Osteocyte (in vitro differentiated cells): ENCODE results near the gene MYCL. TPM values are rescaled to one million over a fixed set of nuclear protein-coding genes. Genes with fewer than 3 reads are reported as not detected.

ENCODE experiments used
- DNase-seq: peaks from one replicate; pipeline ENCODE4 v3.0.0; 2021; ENCODE audit warnings: mixed read lengths; ENCODE audit not compliant: unreplicated experiment; ENCODE audit errors: extremely low spot score
- H3K27ac Mint-ChIP-seq: one replicate; pipeline ENCODE4 v1.8.0; 2021; ENCODE audit warnings: mild to moderate bottlenecking, mixed read lengths; ENCODE audit not compliant: unreplicated experiment
- H3K27me3 Mint-ChIP-seq: one replicate; pipeline ENCODE4 v1.8.0; 2021; ENCODE audit warnings: mixed read lengths; ENCODE audit not compliant: unreplicated experiment
- H3K36me3 Mint-ChIP-seq: one replicate; pipeline ENCODE4 v1.8.0; 2021; ENCODE audit warnings: mixed read lengths; ENCODE audit not compliant: unreplicated experiment
- H3K4me1 Mint-ChIP-seq: one replicate; pipeline ENCODE4 v1.8.0; 2021; ENCODE audit warnings: mixed read lengths; ENCODE audit not compliant: unreplicated experiment
- H3K4me3 Mint-ChIP-seq: one replicate; pipeline ENCODE4 v1.8.0; 2021; ENCODE audit warnings: mild to moderate bottlenecking, moderate library complexity, mixed read lengths; ENCODE audit not compliant: unreplicated experiment
- H3K9me3 Mint-ChIP-seq: one replicate; pipeline ENCODE4 v1.8.0; 2021; ENCODE audit warnings: mixed read lengths; ENCODE audit not compliant: unreplicated experiment
- CTCF ChIP-seq: fragments of 200-600 bp; sonication (generic); IDR thresholded peaks from 2 replicates; pipeline ENCODE4 v1.5.0; 2021; ENCODE audit warnings: antibody characterized with exemption, mild to moderate bottlenecking, moderate library complexity
- total RNA-seq: library from RNA; stranded (reverse); gene quantifications from 2 replicates; pipeline ENCODE4 v1.2.1, GENCODE V29; 2021

Gene MYCL
- total RNA-seq, 1 donor from 2014 or later = 0.21 TPM

GRCh38 chr1:39845569-39846566 is 55.8 kb downstream of the MYCL start:
- Mint-ChIP-seq H3K27me3 (no peaks in the 10 kb centered on the region), H3K9me3 (no peaks in the 10 kb centered on the region), H3K4me3 (no peak overlapping the region), H3K27ac (peak overlapping the region; percentile 86), H3K4me1 (peaks cover 23% of the 10 kb centered on the region), H3K36me3 (peaks cover 37% of the 10 kb centered on the region)
- DNase-seq = peak; percentile 95
- no peak for TF ChIP-seq CTCF

Other genes starting within 250 kb of the MYCL start
- gene NT5C1A, start 229.8 kb downstream of the MYCL start, total RNA-seq = not detected in 2 replicates
- not detected in 2 replicates for gene HPCAL4, start 210.5 kb downstream of the MYCL start, total RNA-seq
- 38.4 and 40.8 TPM in 2 replicates for gene PPIE, start 163.0 kb downstream of the MYCL start, total RNA-seq
- 0.18 TPM in 1 of 2 replicates, not detected in the other for gene OXCT2, start 130.6 kb downstream of the MYCL start, total RNA-seq
- 0.08 TPM in 1 of 2 replicates, not detected in the other for gene BMP8B, start 113.1 kb downstream of the MYCL start, total RNA-seq
- 13.5 and 15.8 TPM in 2 replicates for gene TRIT1, start 18.4 kb downstream of the MYCL start, total RNA-seq
- 0.60 and 0.81 TPM in 2 replicates for gene MFSD2A, start 53.2 kb upstream of the MYCL start, total RNA-seq
- gene CAP1, start 138.8 kb upstream of the MYCL start, total RNA-seq = 367 and 376 TPM in 2 replicates
- gene PPT1, start 195.3 kb upstream of the MYCL start, total RNA-seq = 62.6 and 72.1 TPM in 2 replicates